Testis (tissue), 3 donors: ENCODE measurements around the gene BEAN1. TPM values are rescaled to one million over a fixed set of nuclear protein-coding genes. Genes with fewer than 3 reads are reported as not detected.

Experiments
- DNase-seq: peaks from one replicate; pipeline ENCODE4 v3.0.0-alpha.2; 2019
- H3K27ac ChIP-seq, 2 donors: fragments of 200-600 bp; sonication (generic); one replicate each; pipeline ENCODE4 v1.5.1; 2019
- H3K27me3 ChIP-seq: fragments of 200-600 bp; sonication (generic); one replicate; pipeline ENCODE4 v1.5.1; 2019
- H3K36me3 ChIP-seq: fragments of 200-600 bp; sonication (generic); one replicate; pipeline ENCODE4 v1.5.1; 2017; ENCODE audit warnings: low read depth; ENCODE audit errors: missing control alignments
- H3K4me1 ChIP-seq: fragments of 200-600 bp; sonication (generic); one replicate; pipeline ENCODE4 v1.5.1; 2019
- H3K4me3 ChIP-seq, 2 donors: fragments of 200-600 bp; sonication (generic); one replicate each; pipeline ENCODE4 v1.5.1; 2017 to 2019
- H3K9me3 ChIP-seq: fragments of 200-600 bp; sonication (generic); one replicate; pipeline ENCODE4 v1.5.1; 2017
- CTCF ChIP-seq, 3 experiments: fragments of 450-650 bp in 2 of 3; fragments of 200-600 bp in 1 of 3; sonication (generic) in 1 of 3; IDR thresholded peaks; one replicate each; pipeline ENCODE4 v1.5.1; 2016 to 2019; ENCODE audit warnings: antibody characterized with exemption in 3 of 3, mild to moderate bottlenecking in 2 of 3, moderate library complexity in 1 of 3
- POLR2A ChIP-seq: fragments of 450-650 bp; IDR thresholded peaks from one replicate; pipeline ENCODE4 v1.6.1; 2017; ENCODE audit warnings: antibody characterized with exemption, mild to moderate bottlenecking, moderate library complexity
- WGBS, 2 donors: methylation state at CpG; one replicate each; pipeline ENCODE4 v1.1.5; 2018; 5-methylcytosine and 5-hydroxymethylcytosine counted together
- intact Hi-C: fragments of 100-400 bp; cut with DNase I; formaldehyde crosslinking; loops from one replicate; pipeline ENCODE4 v1.15.1; 2023; ENCODE audit warnings: low total_unique reads
- polyA plus RNA-seq: library from polyadenylated mRNA; stranded (reverse); fragments of 350-450 nt; fragmentation: Illumina TruSeq; extraction: RNeasy Lipid Tissue Mini Kit (QIAGEN cat#74804); gene quantifications from one replicate; pipeline ENCODE4 v1.2.3, GENCODE V29; 2014; ENCODE audit warnings: low read depth, low replicate concordance; ENCODE audit not compliant: insufficient read depth
- total RNA-seq, 2 donors: library from RNA; depleted of rRNA; stranded (reverse); fragments of >200 nt; gene quantifications; one replicate each; pipeline ENCODE4 v1.2.3, GENCODE V29; 2016

BEAN1 gene
- total and polyA plus RNA-seq, 3 donors from 2014 or later = 4.2 to 18.0 (median 6.1) TPM

DNA sequence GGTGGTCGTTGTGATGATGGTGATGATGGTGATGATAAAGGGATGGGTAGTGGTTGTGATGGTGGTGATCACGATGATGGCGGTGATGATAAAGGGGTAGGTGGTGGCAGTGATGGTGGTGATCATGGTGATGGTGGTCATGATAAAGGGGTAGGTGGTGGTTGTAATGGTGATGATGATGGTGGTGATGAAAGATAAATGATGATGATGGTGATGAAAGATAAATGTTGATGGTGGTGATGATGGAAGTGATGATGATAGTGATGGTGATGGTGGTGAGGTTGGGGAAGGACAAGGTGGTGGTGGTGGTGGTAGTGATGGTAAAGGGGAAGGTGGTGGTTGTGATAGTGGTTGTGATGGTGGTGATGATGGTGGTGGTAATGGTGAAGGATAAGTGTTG is 46.7 kb upstream of the BEAN1 start:
- no peak overlapping the region for H3K4me3 ChIP-seq
- no peak for DNase-seq
- TF ChIP-seq CTCF (IDR thresholded peaks at IDR 0.05) (no peak), POLR2A (no peak)
- no peaks in the 10 kb centered on the region for H3K27me3 ChIP-seq
- H3K4me1 ChIP-seq = no peaks in the 10 kb centered on the region
- no peaks in the 10 kb centered on the region for H3K9me3 ChIP-seq
- 58 to 75% methylated on average over 3 of the region's 3 CpGs for WGBS, 2 donors
- no peaks in the 10 kb centered on the region for H3K36me3 ChIP-seq
- intact Hi-C loops = no loop called here
- H3K27ac ChIP-seq = no peak overlapping the region

- H3K27ac ChIP-seq = peak overlapping the region in 1 of 2 donors; percentile 36
- no peak for DNase-seq
- WGBS, 2 donors = 84 to 96% methylated on average over 5 of the region's 5 CpGs
Measured at GRCh38 chr16:66381585-66382170, 45.4 kb upstream of the BEAN1 start.

GRCh38 chr16:66382171-66382965 is 44.7 kb upstream of the BEAN1 start:
- Histone ChIP-seq H3K4me1 (no peaks in the 10 kb centered on the region), H3K36me3 (no peaks in the 10 kb centered on the region), H3K4me3 (no peak overlapping the region), H3K27ac (peak overlapping the region in 1 of 2 donors; percentile 36), H3K27me3 (no peaks in the 10 kb centered on the region), H3K9me3 (no peaks in the 10 kb centered on the region)
- no peak for TF ChIP-seq CTCF (IDR thresholded peaks at IDR 0.05)
- TF ChIP-seq POLR2A = no peak
- intact Hi-C loops = no loop called here
- 79 to 85% methylated on average over 13 of the region's 13 CpGs for WGBS, 2 donors
- DNase-seq = no peak

More at GRCh38 chr16:66381585-66382170, 45.4 kb upstream of the BEAN1 start:
- Histone ChIP-seq H3K27me3 (no peaks in the 10 kb centered on the region), H3K4me3 (no peak overlapping the region), H3K36me3 (no peaks in the 10 kb centered on the region), H3K9me3 (no peaks in the 10 kb centered on the region), H3K4me1 (no peaks in the 10 kb centered on the region)
- no peak for TF ChIP-seq CTCF (IDR thresholded peaks at IDR 0.05)
- no peak for TF ChIP-seq POLR2A
- intact Hi-C loops = no loop called here

- Histone ChIP-seq H3K4me1 (no peaks in the 10 kb centered on the region), H3K36me3 (no peaks in the 10 kb centered on the region), H3K9me3 (no peaks in the 10 kb centered on the region), H3K27me3 (no peaks in the 10 kb centered on the region), H3K4me3 (no peak overlapping the region), H3K27ac (peak overlapping the region in 1 of 2 donors; percentile 36)
- intact Hi-C loops = no loop called here
- DNase-seq = no peak
- TF ChIP-seq CTCF (IDR thresholded peaks at IDR 0.05) (no peak), POLR2A (no peak)
- WGBS, 2 donors = 41 to 45% methylated on average over 3 of the region's 3 CpGs
Measured at GRCh38 chr16:66382966-66383299, 44.2 kb upstream of the BEAN1 start.

DNA sequence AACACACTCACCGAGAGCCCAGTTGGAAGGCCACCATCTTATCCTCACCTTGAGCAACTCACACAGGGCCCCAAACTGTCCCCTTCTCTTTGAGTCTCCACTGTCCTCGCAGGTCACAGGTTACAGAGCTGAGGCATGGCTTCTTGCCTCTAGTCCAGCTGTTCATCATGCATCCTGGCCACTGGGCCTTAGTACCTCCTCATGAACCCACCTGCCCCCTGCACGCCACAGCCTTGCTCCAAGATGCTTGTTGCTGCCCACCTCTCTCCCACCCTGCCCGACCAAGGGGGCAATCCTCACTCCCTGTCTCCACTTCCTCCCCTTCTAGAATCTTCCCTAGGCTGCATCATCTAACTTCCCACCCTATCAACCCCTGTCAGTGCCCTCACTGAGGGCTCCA is 43.5 kb upstream of the BEAN1 start:
- H3K27me3 ChIP-seq = no peaks in the 10 kb centered on the region
- H3K4me3 ChIP-seq = no peak overlapping the region
- DNase-seq = no peak
- no peaks in the 10 kb centered on the region for H3K36me3 ChIP-seq
- no peaks in the 10 kb centered on the region for H3K9me3 ChIP-seq
- TF ChIP-seq POLR2A = no peak
- TF ChIP-seq CTCF (IDR thresholded peaks at IDR 0.05) = no peak
- WGBS, 2 donors = 87 to 94% methylated on average over 4 of the region's 4 CpGs
- no peak overlapping the region for H3K27ac ChIP-seq
- no peaks in the 10 kb centered on the region for H3K4me1 ChIP-seq
- intact Hi-C loops = no loop called here
